CD4-positive, alpha-beta T cell treated with Interleukin-6 at 100 ng/mL for 8 hours (primary cell): ENCODE measurements around the gene PLPP2.
A peak's percentile ranks its signal among the peaks of the same experiment; 100 is the strongest.

ENCODE experiments used
- DNase-seq: peaks from one replicate; pipeline ENCODE4 v3.0.0-alpha.2; 2020; ENCODE audit warnings: mixed read lengths, low spot score

The PLPP2 gene

DNA sequence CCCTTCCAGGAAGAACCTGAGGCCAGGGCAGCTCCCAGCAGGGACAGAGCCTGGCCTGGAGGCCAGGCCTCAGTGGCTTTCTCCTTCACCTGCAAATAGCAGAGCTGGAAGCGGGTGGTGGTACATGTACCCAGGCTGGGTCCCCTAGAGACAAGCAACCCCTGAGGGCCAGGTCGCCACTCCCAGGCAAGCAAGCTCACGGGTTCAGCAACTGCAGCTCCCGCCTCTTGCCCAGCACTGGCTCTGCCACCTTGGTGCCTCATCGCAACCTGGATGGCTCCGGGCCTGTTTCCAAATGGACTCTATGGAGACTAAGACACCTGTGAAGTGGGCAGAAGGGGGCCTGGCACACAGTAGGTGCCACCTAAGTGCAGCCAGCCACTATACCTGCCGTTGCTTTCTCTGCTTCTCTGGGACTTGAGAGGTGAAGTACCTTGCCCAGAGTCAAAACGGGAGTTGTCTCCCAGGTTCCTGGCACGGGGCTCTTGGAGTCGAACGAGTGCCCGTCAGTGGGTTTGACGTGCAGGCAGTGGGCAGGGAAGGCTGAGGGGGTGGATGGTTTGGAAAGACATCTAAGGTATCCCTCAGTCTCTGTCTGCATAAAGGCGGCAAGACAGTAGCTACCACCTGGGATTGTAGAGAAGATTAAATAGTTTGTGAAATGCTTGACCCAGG, 2.4 kb upstream of the PLPP2 start:
- no peak for DNase-seq

DNA sequence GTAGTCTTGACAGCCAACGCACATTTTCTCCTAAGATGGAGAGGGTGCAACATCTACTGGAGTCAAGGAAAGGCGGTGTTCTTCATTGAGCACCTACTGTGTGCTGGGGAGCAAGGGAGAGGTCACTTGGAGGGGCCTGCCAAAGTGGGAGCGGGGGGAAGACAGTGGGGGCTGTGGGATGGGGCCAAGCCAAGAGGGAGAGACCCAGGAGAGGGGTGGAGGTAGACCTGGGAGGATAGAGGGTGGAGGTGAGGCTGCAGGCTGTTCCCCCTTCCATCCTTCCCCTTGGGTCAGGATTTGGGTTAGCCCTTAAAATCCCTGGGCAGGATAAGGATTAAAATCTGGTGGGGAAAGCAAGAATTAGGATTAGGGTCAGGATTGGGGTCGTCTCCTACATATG, 1.7 kb upstream of the PLPP2 start:
- no peak for DNase-seq

DNA sequence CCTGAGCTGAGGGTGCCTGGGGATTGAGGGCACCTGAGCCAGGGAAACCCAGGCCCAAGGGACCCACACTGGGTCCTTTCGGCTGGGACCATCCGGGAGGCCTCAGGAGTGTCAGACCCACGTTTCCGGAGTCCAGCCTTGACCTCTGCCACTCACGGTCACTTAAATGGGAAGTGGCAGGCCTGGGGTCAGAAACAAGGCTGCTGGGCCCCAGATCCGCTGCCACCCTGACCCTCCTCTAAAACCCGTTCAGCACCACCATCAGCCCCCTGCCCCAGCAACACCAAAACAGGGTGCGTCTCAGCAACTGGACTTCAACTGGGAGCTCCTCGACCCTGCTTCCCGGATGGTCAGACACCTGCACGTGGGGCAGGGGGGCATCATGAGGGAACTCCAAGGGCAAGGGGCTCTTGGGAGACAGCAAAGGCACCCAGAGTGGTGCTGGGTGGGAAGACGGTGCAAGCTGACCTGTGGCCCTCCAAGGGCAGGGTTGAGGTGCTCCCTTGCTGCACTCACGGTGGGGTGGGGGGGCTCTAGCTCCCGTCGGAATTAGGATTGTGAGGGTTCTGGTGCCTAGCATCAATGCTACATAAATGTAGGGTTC, 1.2 kb upstream of the PLPP2 start:
- DNase-seq: no peak

DNA sequence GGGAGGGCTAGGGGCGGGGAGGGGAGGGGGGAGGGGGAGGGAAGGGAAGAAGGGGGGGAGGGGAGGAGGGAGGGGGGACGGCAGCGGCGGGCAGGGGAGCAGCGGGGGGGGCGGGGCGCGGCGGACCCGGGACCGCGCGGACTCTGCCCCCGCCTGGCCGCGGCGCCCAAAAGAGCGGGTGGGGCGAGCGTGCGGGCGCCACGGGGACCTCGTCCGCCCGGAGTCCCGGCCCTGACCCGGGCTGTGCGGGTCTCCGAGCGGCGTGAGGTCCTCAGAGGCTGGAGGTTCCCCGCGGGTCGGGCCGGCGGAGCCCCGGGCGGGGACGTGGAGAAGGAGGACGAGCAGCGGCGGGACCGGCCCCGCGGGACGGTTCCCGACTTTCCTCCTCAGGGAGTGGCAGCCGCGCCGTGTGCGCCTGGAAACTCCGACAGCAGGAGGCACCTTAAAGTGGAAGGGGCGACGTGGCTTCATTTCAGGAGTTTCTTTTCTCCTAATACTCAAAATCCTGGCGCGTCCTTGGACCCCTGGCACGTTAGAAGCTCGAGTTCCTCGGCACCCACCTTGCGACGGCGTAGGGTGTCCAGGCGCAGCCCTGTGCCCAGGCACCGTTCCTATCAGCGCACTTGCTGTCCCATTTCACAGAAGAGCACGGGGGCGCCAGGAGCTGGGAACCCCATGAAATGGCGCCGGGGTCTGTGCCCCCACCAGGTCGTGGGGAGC, 518 bp upstream of the PLPP2 start:
- no peak for DNase-seq

DNA sequence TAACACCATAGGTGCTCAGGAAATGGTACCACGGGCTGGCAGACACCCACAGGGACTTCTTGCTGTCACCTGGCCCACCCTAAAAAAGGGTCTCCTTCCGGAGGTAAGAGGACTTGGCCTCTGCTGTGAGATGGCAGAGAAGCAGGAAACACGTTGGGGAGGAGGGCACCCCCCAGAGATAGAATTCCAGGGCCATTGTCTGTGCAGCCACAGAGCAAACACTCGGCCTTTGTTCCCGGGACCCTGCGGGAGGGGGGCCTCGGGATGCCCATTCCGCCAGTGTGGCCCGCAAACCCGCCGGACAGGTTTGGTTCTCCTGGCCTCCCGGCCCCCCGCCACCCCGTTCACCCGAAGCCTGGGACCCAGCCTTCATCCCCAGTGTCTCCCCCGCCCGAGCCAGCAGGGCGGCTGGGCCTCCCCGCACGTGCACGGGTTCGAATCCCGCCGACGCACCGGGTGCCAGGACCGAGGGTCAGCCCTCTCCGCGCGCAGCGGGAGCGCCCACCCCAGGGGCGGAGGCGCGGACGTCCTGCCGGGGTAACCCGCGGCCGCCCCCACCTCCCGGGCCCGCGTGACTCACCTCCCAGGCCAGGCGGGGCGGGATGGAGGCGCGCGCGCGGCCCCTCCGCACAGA, 714 bp downstream of the PLPP2 start:
- no peak for DNase-seq

DNA sequence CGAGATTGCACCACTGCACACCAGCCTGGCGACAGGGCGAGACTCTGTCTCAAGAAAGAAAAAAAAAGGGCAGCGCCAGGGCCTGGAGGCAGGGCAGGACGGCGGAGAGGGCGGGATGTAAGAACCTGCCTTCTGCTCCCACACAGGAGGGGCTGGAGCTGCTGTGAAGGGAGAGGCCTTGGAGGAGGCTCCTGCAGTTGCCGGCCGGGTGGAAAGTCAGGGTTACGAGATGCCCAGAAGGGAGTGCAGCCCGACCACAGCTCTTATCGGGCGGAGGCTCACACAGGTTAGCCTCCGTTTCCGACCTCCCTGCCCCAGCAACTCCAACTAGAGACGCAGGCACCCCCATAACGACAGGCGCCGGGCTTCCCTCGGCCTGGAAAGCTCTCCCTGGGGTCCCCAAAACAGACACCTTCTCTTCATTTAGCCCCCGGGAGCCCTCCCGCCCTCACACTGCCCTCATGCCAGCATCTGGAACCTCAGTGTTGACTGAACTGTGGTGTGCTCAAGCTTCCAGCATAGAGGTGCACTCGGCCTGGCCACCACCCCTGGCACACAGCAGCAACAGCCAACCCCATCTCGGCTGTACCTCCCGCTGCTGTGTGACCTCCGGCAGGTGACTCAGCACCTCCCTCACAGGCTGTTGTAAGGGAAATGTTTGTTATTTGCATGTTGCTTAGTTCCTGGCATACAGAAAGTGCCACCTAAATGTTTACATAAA, 1.4 kb downstream of the PLPP2 start:
- DNase-seq: peak; percentile 33

DNA sequence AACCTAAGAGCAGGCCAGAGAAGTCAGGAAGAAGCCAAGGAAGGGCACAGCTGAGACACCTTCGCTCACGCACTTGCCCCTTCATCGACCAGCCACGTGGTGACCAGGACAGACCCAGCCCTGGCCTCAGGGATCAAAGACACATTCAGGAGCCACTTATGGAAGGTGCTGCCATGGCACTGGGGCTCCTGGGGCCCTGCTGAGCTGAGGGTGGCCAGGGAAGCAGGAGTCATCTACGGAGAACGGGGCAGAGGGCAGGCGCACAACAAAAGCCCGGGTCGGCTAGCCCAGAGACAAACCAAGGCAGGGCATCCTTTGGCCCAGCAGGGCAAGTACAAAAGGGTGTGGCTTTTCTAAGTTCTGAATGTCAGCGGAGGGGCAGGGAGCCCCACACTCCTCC, 2.3 kb downstream of the PLPP2 start:
- DNase-seq: no peak

DNA sequence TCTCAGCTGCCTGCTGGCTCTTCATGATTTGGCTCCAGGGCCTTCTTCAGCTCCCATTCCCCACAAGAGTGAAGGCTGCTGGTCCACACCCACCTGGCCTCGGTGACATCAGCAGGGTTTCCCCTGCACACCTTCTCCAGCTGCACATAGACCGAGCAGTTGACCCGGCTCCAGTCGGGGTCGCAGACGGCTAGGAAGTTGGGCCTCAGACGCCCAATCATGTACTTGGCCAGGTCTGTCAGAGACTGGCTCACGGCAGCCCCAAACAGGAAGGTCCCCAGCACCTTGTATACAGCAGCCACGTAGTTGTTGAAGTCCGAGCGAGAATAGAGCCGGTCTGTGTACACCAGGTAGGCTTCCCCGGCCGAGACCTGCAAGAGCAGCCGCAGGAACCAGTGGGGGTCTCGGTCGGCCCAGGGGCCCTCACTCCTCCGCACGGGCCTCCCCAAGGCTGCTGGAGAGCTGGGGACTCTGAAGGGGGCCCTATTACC, 3.8 kb downstream of the PLPP2 start:
- DNase-seq: no peak

DNA sequence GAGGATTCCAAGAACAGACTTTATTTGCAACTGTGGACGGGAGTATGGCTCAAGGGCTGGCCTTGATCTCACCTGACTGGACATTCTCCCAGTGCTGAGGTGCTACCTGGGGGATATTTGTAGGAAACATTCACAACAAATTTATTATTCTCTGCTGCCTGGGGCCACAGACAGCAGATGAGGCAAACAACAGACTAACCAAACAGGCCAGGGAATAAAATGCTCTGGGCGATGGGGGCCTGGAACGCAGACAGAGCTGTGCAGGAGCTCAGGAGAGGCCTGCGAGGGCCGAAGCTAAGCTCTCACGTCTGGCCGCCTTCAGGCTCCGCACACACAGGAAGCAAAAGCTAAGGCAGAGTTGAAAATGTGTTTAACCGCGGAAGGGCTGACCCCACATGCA, 7.8 kb downstream of the PLPP2 start:
- DNase-seq: no peak

DNA sequence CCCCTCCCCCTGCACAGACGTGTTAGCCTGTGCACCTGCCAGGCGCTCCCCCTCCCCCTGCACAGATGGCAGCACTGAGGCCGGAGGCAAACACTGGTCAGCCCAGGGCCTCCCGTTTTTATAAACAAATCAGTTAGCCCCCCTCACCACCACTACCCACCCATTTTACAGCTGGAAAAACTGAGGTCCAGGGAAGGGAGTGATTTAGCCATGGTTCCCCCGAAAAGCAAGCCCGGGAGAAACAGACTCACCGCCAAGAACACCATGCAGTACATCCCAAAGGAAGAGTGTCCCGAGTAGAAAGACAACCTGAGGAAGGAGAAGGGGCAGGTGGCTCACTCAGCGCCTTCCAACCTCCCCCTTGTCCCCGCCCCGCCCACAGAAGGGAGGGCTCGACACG, 8.7 kb downstream of the PLPP2 start:
- DNase-seq: no peak

DNA sequence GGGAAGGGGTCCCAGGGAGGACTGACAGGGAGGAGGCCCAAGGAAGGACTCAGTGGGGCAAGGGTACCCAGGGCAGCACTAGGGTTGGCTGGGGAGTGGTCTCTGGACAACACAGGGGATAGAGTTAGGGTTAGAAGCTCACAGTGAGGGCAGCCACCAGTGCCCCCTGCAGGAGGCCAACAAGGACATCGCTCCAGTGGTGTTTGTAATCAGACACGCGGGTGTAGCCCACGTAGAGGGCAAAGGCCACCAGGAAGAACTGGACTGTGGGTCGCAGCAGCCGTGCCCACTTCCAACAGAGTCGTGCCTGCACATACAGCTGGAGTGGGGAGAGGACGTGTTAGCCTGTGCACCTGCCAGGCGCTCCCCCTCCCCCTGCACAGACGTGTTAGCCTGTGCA, 9.2 kb downstream of the PLPP2 start:
- no peak for DNase-seq

DNA sequence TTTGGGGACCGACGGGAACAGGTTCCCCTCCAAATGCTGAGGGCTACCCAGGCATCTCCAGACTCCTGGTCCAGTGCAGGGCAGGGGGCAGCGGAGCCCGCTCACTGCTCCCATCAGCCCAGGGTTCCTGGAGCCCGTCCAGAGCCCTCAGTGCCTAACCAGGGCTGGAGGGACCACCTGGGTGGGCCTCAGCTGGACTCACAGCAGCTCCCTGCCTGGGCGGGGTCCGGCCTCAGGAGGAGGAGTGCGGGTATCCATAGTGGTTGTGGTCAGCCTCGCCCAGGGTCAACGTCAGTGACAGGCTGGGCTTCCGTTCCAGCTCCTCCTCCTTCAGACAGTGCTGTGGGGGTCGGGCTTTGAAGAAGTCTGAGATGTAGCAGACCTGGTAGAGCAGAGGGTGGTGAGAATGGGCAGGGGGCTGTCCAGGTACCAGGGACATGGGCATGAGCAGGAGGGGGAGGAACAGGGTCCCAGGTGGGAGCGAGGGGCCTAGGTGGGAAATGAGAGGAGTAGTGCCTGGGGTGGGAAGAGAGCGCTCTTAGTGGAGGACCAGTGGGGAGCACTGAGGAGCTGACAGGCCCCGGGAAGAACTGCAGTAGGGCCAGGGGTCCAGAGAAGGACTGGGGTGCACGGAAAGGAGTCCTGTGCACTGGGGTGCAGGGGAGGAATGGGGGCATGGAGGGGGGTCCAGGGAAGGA, 9.9 kb downstream of the PLPP2 start:
- DNase-seq: no peak

DNA sequence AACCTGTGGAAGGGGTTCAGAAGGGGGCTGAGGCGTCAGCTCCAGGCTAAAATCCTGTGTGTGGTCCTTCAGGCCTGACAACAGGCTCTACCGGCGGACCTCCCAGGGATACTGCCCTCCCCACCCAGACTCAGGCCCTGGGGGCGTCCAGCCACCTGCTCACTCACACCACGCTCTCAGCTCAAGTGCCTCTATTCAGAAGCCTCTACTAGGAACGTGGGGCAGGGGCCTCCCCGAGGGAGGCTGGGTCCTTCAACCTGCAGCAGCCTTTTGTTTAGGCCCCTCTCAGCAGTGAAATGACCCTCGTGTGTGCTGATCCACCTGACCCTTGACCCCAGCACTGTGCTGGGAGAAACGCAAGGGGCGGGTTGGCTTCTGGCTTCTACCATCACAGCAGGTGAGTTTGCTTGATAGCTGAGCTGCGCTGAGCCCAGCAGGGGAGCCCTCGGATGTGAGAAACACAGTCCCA, 10.6 kb downstream of the PLPP2 start:
- DNase-seq: no peak

DNA sequence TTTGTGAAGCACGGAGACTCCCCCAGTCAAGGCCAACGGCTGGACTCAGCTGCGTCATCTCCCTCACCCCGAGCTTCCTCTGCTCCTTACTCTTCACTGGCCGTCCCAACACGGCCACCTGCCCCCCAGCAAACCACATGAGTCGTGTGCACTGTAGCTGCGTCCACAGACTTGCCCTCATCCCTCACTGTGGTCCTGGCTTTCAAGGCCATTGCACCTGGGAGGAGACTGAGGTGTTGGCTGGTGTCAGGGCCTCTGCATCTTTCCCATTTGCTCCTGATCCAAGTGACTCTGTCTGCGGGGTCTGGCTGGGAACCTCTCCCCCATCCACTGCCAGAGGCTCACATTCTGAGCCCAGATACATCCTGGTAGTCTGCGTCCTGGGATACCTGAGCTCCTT, 11.5 kb downstream of the PLPP2 start:
- DNase-seq: no peak

DNA sequence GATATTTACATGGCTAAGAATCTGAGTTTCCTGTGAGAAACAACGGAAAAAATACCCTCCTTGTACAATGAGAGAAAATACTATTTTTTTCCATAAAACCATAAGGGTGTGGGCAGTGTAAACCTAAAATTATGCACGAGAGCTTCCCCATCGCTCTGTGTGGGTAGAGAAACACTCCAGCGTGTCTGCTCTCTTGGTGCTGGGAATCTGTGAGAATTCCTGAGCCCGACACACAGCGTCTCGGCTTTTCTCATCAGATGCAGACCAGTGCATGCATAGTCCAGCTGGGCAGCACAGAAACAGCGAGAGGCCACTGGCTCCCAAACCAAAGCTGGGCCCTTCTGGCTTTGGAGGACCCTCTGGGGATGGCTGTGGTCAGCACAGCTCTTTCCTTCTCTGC, 12.0 kb downstream of the PLPP2 start:
- DNase-seq: no peak

DNA sequence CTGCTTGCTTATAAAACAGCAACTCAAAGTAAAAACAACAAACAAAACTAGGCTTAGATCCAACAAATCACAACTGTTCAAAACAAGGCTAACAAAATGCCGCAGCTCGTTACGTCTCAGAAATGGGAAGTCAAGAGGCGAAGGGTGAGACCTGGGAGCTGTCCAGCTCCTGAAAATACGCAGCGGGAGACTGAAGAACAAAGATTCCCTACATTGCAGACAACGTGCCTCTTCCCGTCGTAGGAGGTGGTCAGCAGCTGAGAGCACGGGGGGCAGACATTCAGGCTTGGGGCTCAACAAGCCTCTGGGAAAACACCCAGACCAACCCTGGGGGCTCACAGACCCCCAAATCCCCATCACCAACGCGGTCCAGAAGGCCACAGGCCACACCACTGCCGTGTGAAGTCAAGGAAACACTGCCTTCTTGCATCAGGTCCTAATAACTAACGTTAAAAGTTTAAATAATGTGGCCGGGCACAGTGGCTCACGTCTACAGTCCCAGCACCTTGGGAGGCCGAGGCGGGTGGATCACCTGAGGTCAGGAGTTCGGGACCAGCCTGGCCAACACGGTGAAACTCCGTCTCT, 13.5 kb downstream of the PLPP2 start:
- no peak for DNase-seq

DNA sequence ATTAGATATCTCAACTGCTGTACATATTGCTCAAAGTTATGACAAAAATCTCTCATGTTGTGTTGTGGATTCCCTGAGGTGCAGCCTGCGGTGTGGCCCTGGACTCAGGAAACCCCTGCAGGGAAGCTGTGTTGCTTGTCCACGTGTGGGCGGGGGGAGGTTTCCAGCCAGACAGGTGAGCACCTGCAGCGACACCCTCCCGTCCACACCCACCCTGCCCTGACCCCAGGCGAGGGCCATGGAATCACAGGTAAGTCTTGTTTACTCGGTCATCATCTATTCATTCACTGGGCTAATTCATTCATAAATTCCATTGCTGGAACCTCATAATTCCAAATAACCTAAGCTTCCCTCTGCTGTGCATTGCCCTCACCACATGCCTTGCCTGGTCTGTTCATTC, 14.1 kb downstream of the PLPP2 start:
- DNase-seq: no peak

DNA sequence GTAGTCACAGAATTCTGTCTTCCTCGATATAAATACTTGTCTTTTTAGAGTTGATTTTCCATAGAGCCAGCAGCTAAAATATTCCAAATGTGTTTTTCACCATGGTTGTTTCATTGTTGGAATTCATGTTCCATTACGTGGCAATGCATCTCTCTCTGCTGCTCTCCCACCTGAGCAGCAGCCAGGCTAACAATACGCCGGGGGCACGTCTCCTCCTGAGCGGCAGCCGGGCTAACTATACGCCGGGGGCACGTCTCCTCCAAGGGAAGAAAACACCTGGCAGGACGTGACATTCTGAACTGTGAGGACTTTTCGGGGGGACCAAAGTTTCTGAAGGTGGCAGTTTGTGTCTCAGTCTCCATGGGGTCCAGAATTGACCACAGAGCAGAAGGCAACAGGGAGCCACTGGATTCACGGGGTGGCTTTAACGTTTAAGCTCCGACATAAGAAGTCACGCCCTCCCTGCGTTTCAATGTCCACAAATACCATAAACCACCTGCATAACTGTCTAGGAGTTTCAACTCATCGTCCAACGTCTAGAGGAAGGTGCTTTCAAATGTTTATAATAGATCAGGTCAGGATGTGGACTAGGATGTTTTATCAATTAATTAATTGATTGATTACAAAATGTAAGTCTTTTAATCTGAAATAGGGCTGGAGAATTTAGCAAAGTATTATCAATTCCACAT, 15.1 kb downstream of the PLPP2 start:
- no peak for DNase-seq

DNA sequence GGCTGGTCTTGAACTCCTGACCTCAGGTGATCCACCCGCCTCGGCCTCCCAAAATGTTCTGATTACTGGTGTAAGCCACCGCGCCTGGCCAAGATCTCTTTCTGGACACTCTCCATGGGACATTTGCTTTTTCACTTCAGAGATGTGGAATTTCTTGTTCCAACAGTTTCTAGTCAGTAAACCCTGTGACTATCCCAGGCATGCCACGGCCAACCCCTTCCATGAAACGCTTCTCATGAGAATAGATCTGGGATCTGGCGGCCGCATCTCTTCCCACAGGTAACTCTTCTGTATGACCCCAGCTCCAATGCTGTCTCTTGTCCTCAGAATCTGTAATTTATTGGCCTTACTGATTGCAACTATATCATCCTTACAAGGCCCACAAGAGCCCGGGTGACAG, 16.2 kb downstream of the PLPP2 start:
- no peak for DNase-seq

DNA sequence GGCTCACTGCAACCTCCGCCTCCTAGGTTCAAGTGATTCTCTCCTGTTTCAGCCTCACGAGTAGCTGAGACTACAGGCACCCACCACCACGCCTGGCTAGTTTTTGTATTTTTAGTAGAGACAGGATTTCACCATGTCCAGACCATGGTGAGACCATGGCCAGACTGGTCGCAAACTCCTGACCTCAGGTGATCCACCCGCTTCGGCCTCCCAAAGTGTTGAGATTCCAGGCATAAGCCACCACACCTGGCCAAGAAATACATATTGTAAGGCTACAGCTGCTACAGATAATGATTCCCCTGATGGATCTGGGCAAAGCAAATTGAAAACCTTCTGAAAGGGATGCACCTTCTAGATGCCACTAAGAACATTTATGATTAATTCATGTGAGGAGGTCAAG, 17.8 kb downstream of the PLPP2 start:
- no peak for DNase-seq

DNA sequence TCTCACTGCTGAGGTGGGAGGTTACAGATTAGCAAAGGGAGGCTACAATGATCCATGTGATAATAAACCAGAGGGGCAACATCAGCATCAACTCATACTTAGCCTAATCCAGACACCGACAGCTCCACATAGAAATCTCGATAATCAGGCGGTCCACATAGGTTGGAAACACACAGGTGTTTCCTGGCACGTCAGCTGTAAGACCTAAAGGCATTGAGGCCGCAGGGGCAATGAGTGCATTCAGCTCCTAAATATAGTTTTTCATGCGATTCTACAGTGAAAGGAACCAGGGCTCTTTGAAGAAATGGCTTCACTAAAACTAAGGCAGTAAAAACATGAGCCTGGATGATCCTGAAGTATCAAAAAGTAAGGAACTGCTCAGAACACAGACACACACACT, 19.3 kb downstream of the PLPP2 start:
- no peak for DNase-seq
